ENCODE data around the gene ZIC2. TPM values are rescaled to one million over a fixed set of nuclear protein-coding genes. Genes with fewer than 3 reads are reported as not detected.

ZIC2 gene
- total RNA-seq, 1 experiment from 2014 or later: 426 TPM

DNA sequence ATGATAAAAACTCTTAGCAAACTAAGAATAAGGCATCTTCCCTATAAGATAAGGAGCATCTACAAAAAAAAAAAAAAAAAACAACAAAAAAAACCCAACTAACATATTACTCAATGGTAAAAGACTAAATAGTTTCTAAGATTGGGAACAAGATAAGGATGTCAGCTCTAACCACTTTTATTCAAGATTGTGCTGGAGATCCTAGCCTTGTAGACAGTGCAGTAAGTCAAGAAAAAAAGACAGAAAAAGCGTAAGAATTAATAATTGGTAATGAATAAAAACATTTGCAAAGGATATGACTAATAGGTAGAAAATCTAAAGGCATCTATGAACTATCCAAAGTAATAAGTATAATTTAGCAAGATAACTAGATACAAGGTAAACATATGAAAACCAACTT lies 33.0 kb downstream of the ZIC2 start:
- Histone ChIP-seq H2BK15ac (ENCODE audit: low read depth, low read length) (no peak overlapping the region), H3K4ac (ENCODE audit: low read depth, low read length) (no peak overlapping the region), H3K56ac (ENCODE audit: insufficient read length, low read depth, low read length) (no peak overlapping the region), H2BK20ac (ENCODE audit: low read depth, low read length, poor library complexity, severe bottlenecking) (no peak overlapping the region), H3K4me2 (ENCODE audit: insufficient read depth, insufficient read length, low read length) (no peak overlapping the region), H2AK5ac (ENCODE audit: insufficient read length, low read length) (no peak overlapping the region), H3K79me1 (ENCODE audit: insufficient read depth, low read depth, low read length, poor library complexity, severe bottlenecking) (no peaks in the 10 kb centered on the region), H3K18ac (ENCODE audit: insufficient read length, low read depth, low read length) (no peak overlapping the region), H4K8ac (replicated peaks; ENCODE audit: insufficient read length, low read depth, low read length) (no peak overlapping the region), H4K91ac (ENCODE audit: insufficient read length, low read depth, low read length) (no peak overlapping the region), H2AFZ (ENCODE audit: low read length) (no peak overlapping the region), H3K27me3 (ENCODE audit: insufficient read depth, low read length) (no peaks in the 10 kb centered on the region), H2BK12ac (ENCODE audit: insufficient read length, low read depth, low read length) (no peak overlapping the region), H2BK5ac (ENCODE audit: insufficient read length, low read length) (no peak overlapping the region), H2BK120ac (ENCODE audit: low read depth, low read length, poor library complexity, severe bottlenecking) (no peak overlapping the region), H3K14ac (ENCODE audit: insufficient read depth, low read length) (no peak overlapping the region), H3K79me2 (ENCODE audit: insufficient read depth, low read length) (no peaks in the 10 kb centered on the region), H3T11ph (ENCODE audit: low read length) (no peak overlapping the region), H4K20me1 (ENCODE audit: control insufficient read depth, insufficient read depth, insufficient read length) (no peaks in the 10 kb centered on the region), H3K9me3 (ENCODE audit: control insufficient read depth, low read depth, low read length) (no peaks in the 10 kb centered on the region), H3K4me1 (ENCODE audit: insufficient read depth, low read length) (no peaks in the 10 kb centered on the region; the same call in 1 of the 2 replicates), H3K23me2 (ENCODE audit: insufficient read length, low read depth, low read length, poor library complexity, severe bottlenecking) (no peaks in the 10 kb centered on the region), H4K5ac (ENCODE audit: insufficient read length, low read depth, low read length) (no peak overlapping the region), H3K23ac (ENCODE audit: insufficient read length, low read depth, low read length) (no peak overlapping the region), H3K9ac (ENCODE audit: extremely low read depth, insufficient read length, low read length) (no peak overlapping the region), H3K27ac (ENCODE audit: insufficient read length, low read depth, low read length) (no peak overlapping the region)
- Mint-ChIP-seq H3K27me3 (ENCODE audit: low read depth) (no peaks in the 10 kb centered on the region), H3K27ac (no peak overlapping the region), H3K4me3 (no peak overlapping the region), H3K36me3 (ENCODE audit: insufficient read depth in 1 of 3, low read depth in 3 of 3) (peaks cover 0 to 4% (median 0%) of the 10 kb centered on the region in 3 experiments; a peak in 2 of 7 replicates), H3K4me1 (peaks cover 3 to 6% of the 10 kb centered on the region in 2 experiments; a peak in 3 of 4 replicates), H3K9me3 (peaks cover 0 to 4% of the 10 kb centered on the region in 2 experiments; a peak in 3 of 5 replicates)
- WGBS (ENCODE audit: extremely low coverage, insufficient read length, low lambda C conversion rate): no CpG with 5 or more reads among the region's 1 CpG
- DNase-seq: no peak
- TF ChIP-seq CTCF (conservative IDR thresholded peaks at IDR 0.05): no peak

Data from H9 (cell line).